CD8-positive, alpha-beta memory T cell (primary cell): ENCODE results near the gene RAB2B. TPM values are rescaled to one million over a fixed set of nuclear protein-coding genes. Genes with fewer than 3 reads are reported as not detected.
A peak's percentile ranks its signal among the peaks of the same experiment; 100 is the strongest.

ENCODE experiments used
- CTCF ChIA-PET: fragments of 350-600 bp; sonication (Branson Sonifier 250); formaldehyde crosslinking; loops from one replicate; lab custom pipeline; 2021; ENCODE audit warnings: antibody characterized with exemption; lab: Charles Lee
- POLR2A ChIA-PET: fragments of 350-600 bp; sonication (Branson Sonifier 250); formaldehyde crosslinking; loops from one replicate; lab custom pipeline; 2021; ENCODE audit warnings: antibody characterized with exemption; lab: Charles Lee
- DNase-seq, 5 donors: peaks; one replicate each; pipeline versions ENCODE4 v3.0.0 to v3.0.0-alpha.2; 2020 to 2022; ENCODE audit warnings: mixed read lengths in 1 of 5
- H3K27ac ChIP-seq: one replicate; pipeline ENCODE4 v1.7.0; 2013; ENCODE audit warnings: low read depth, mild to moderate bottlenecking, low read length, moderate library complexity
- H3K27me3 ChIP-seq: 2 replicates; pipeline ENCODE4 v1.7.0; 2013; ENCODE audit warnings: low read length, mild to moderate bottlenecking; ENCODE audit not compliant: insufficient read depth, poor library complexity, severe bottlenecking
- H3K36me3 ChIP-seq: 2 replicates; pipeline ENCODE4 v1.7.0; 2013; ENCODE audit warnings: mild to moderate bottlenecking, low read length, moderate library complexity; ENCODE audit not compliant: insufficient read depth
- H3K4me1 ChIP-seq: 2 replicates; pipeline ENCODE4 v1.7.0; 2013; ENCODE audit warnings: mild to moderate bottlenecking, low read length, moderate library complexity; ENCODE audit not compliant: insufficient read depth
- H3K4me3 ChIP-seq: 2 replicates; pipeline ENCODE4 v1.7.0; 2013; ENCODE audit warnings: mild to moderate bottlenecking, low read length
- H3K9me3 ChIP-seq: 2 replicates; pipeline ENCODE4 v1.7.0; 2013; ENCODE audit warnings: mild to moderate bottlenecking, low read length
- H3K27ac Mint-ChIP-seq, 8 donors: one replicate each; pipeline ENCODE4 v1.8.0; 2020 to 2021; ENCODE audit warnings: mixed read lengths in 8 of 8, mild to moderate bottlenecking in 6 of 8, inconsistent platforms in 3 of 8, moderate library complexity in 3 of 8
- H3K27me3 Mint-ChIP-seq, 2 donors: one replicate each; pipeline ENCODE4 v1.8.0; 2020 to 2021; ENCODE audit warnings: mixed read lengths in 2 of 2, mild to moderate bottlenecking in 1 of 2, moderate library complexity in 1 of 2
- H3K36me3 Mint-ChIP-seq, 3 donors: one replicate each; pipeline ENCODE4 v1.8.0; 2020 to 2021; ENCODE audit warnings: mixed read lengths in 3 of 3, inconsistent platforms in 1 of 3, mild to moderate bottlenecking in 1 of 3
- H3K4me1 Mint-ChIP-seq, 3 donors: one replicate each; pipeline ENCODE4 v1.8.0; 2020 to 2021; ENCODE audit warnings: mixed read lengths in 3 of 3, inconsistent platforms in 1 of 3, mild to moderate bottlenecking in 1 of 3
- H3K4me3 Mint-ChIP-seq, 7 donors: one replicate each; pipeline ENCODE4 v1.8.0; 2020 to 2021; ENCODE audit warnings: mixed read lengths in 7 of 7, mild to moderate bottlenecking in 6 of 7, moderate library complexity in 4 of 7, inconsistent platforms in 2 of 7
- H3K9me3 Mint-ChIP-seq, 5 donors: one replicate each; pipeline ENCODE4 v1.8.0; 2020 to 2022; ENCODE audit warnings: mixed read lengths in 5 of 5, mild to moderate bottlenecking in 3 of 5, moderate library complexity in 2 of 5, inconsistent platforms in 1 of 5
- polyA plus RNA-seq: library from polyadenylated mRNA; unstranded; fragments of 300-500 nt; fragmentation: Illumina TruSeq; gene quantifications from one replicate; pipeline ENCODE4 v1.2.3, GENCODE V29; 2021
- total RNA-seq, 2 experiments: library from RNA; stranded (reverse); gene quantifications; one replicate each; pipeline ENCODE4 v1.2.3, GENCODE V29; 2021

RAB2B gene
- total and polyA plus RNA-seq, 3 experiments from 2014 or later: 14.4 to 25.7 (median 25.5) TPM

DNA sequence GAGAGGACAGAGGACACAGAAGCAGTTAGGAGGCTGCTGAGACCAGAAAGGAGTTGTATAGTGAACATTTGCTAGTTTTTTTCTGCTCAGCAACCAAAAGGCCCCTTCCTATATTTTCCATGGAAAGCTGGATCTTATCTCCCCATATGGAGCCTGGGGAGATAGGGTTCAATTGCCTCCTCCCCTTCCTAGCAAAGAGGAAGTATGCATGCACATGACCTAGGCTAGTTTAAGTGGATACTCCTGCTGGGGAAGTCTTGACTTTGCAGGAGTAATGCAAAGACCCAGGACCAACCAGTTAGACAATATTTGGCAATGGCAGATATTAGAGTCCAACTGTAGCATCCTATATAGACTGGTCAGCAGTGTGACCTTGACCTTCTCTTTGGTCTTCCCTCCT, 35.9 kb downstream of the RAB2B start:
- CTCF ChIA-PET: interaction anchor here (1.4 kb wide), 1 partner anchor 15 kb away, joined by 9 read pairs; the partner anchor contains the start of gene CHD8
- H3K27ac Mint-ChIP-seq: peak overlapping the region in 5 of 8 donors; percentile 13 to 89 (median 35)
- POLR2A ChIA-PET: no interaction called here

DNA sequence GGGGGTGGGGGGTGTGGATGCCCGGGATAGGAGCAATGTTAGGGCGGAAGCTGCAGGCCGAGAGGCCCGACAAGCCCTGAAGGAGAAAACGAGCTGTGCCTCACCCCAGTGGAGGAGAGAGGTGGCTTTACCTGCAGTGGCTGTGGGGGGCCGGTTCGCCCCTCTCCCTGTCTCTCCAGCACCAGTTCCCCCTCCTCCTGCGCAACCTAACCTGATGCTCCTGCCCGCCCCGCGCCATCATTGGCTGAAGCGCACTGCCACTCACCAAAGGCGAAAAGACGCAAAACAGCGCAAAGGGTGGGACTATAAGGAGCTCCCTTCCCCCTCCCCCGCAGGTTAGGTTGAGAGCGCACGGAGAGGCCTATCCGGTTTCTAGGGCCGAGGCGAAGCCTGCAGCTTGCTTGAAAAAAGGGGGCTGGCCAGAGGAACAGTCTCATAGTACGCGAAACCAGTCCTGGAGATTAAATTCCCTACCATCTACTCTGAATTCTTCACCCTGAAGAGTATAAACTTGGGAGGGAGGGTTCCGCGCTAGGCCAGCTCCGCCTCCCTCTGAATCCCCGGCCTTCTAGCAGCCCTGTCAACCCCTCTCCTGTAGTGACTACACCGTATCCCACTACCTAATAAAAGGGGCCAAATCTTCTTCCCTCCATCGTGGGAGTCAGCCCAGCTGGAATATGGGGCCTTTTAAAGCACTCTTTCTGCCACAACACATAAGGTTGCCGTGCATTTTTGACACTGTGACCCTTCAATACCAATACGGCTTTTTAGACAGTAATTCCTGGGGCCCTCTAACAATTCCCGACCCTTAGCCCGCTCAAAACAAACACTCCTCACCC, 39.5 kb downstream of the RAB2B start:
- no peaks in the 10 kb centered on the region for H3K9me3 ChIP-seq
- ChIA-PET POLR2A (interaction anchor here (0.5 to 2.1 kb wide), 12 partner anchors 9 to 252 kb away, joined by 3 to 47 read pairs (median 6); partner anchors contain the start of genes CHD8, METTL3, RAB2B and SUPT16H), CTCF (interaction anchor here (0.8 to 3.8 kb wide), 9 partner anchors 9 to 61 kb away, joined by 3 to 50 read pairs (median 5); partner anchors contain the start of genes CHD8, RAB2B and TOX4)
- Mint-ChIP-seq H3K27me3 (no peaks in the 10 kb centered on the region), H3K4me3 (peak overlapping the region; percentile 91 to 97 (median 95)), H3K27ac (peak overlapping the region; percentile 84 to 98 (median 95)), H3K4me1 (peaks cover 61 to 81% (median 79%) of the 10 kb centered on the region in 3 donors), H3K36me3 (peaks cover 0 to 29% (median 2%) of the 10 kb centered on the region in 3 donors), H3K9me3 (no peaks in the 10 kb centered on the region)
- peak; percentile 97 to 99 (median 98) for DNase-seq
- H3K27me3 ChIP-seq: no peaks in the 10 kb centered on the region
- H3K4me1 ChIP-seq: peaks cover 34% of the 10 kb centered on the region
- peak overlapping the region; percentile 82 for H3K27ac ChIP-seq
- no peaks in the 10 kb centered on the region for H3K36me3 ChIP-seq
- peak overlapping the region; percentile 91 for H3K4me3 ChIP-seq

More for the DNA sequence above, 35.9 kb downstream of the RAB2B start:
- DNase-seq: no peak
- H3K27ac ChIP-seq: peak overlapping the region; percentile 15
- no peaks in the 10 kb centered on the region for H3K27me3 ChIP-seq
- H3K4me1 ChIP-seq: peaks cover 21% of the 10 kb centered on the region
- Mint-ChIP-seq H3K4me1 (peaks cover 45 to 66% (median 60%) of the 10 kb centered on the region in 3 donors), H3K36me3 (peaks cover 0 to 20% (median 0%) of the 10 kb centered on the region in 3 donors), H3K27me3 (no peaks in the 10 kb centered on the region), H3K4me3 (peak overlapping the region in 1 of 7 donors; percentile 32), H3K9me3 (no peaks in the 10 kb centered on the region)
- no peaks in the 10 kb centered on the region for H3K36me3 ChIP-seq
- H3K9me3 ChIP-seq: no peaks in the 10 kb centered on the region
- no peak overlapping the region for H3K4me3 ChIP-seq

DNA sequence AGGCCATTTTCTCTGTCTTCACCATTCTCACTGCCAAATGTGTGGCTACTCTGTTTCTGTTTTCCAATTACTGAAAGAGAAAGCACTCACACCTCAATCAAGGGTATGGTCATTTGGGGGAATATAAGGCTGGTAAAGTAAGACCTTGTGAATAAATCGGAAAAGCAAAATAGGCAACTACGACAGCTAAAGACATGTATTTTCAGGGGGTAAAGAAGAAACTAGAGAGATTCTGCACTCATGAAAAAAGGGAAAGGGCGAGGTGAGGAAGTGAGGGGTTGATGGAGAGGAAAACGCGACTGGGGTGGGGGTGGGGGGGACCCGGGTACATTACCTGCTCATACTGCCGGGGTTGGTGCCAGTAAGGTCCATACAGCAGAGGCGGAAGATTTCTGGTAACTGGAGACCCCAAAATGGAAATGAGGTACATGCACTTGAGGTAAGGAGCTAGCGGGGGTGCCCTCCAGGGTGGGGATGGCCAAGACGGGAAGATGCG, 40.1 kb downstream of the RAB2B start:
- H3K4me3 ChIP-seq: peak overlapping the region; percentile 91
- no peak for DNase-seq
- Mint-ChIP-seq H3K27me3 (no peaks in the 10 kb centered on the region), H3K4me3 (peak overlapping the region; percentile 91 to 97 (median 95)), H3K4me1 (peaks cover 59 to 80% (median 75%) of the 10 kb centered on the region in 3 donors), H3K27ac (peak overlapping the region; percentile 84 to 98 (median 95)), H3K9me3 (no peaks in the 10 kb centered on the region), H3K36me3 (peaks cover 0 to 30% (median 2%) of the 10 kb centered on the region in 3 donors)
- H3K4me1 ChIP-seq: peaks cover 34% of the 10 kb centered on the region
- no peaks in the 10 kb centered on the region for H3K9me3 ChIP-seq
- H3K27ac ChIP-seq: peak overlapping the region; percentile 82
- H3K27me3 ChIP-seq: no peaks in the 10 kb centered on the region
- ChIA-PET CTCF (interaction anchor here (1.0 to 3.8 kb wide), 8 partner anchors 9 to 62 kb away, joined by 3 to 50 read pairs (median 5); partner anchors contain the start of genes CHD8, RAB2B and TOX4), POLR2A (interaction anchor here (0.6 to 2.1 kb wide), 9 partner anchors 10 to 846 kb away, joined by 3 to 47 read pairs (median 6); partner anchors contain the start of genes CHD8, METTL3, RAB2B and RNASE12)
- H3K36me3 ChIP-seq: no peaks in the 10 kb centered on the region

DNA sequence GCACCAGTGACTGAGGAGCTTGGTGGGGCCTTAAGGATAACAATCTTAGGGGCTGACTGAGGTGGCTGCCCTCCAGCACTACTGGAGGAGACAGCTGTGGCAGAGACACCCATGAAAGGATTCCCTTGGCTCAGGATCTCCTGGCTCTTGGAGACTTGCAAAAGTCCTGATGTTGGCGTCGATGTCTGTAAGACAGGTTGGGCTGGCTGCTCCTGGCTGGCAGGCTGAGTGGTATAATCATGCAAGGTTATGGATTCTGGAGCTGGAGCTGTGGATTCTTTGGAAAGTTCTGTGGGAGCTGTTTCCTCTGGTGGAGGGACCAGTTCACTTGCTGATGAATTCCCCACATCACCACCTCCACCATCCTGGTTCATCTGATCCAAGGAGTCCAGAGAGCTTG, 45.6 kb downstream of the RAB2B start:
- Mint-ChIP-seq H3K27ac (peak overlapping the region in 1 of 8 donors; percentile 14), H3K9me3 (no peaks in the 10 kb centered on the region), H3K4me1 (peaks cover 37 to 45% (median 41%) of the 10 kb centered on the region in 3 donors), H3K27me3 (no peaks in the 10 kb centered on the region), H3K36me3 (peaks cover 3 to 69% (median 18%) of the 10 kb centered on the region in 3 donors), H3K4me3 (no peak overlapping the region)
- Histone ChIP-seq H3K36me3 (peaks cover 27% of the 10 kb centered on the region), H3K9me3 (no peaks in the 10 kb centered on the region), H3K27me3 (no peaks in the 10 kb centered on the region), H3K4me1 (peaks cover 15% of the 10 kb centered on the region), H3K4me3 (no peak overlapping the region), H3K27ac (no peak overlapping the region)
- DNase-seq: no peak
- CTCF ChIA-PET: interaction anchor here (1.3 to 2.4 kb wide), 2 partner anchors 24 to 25 kb away, joined by 3 to 9 read pairs; partner anchors contain the start of gene CHD8
- POLR2A ChIA-PET: no interaction called here

DNA sequence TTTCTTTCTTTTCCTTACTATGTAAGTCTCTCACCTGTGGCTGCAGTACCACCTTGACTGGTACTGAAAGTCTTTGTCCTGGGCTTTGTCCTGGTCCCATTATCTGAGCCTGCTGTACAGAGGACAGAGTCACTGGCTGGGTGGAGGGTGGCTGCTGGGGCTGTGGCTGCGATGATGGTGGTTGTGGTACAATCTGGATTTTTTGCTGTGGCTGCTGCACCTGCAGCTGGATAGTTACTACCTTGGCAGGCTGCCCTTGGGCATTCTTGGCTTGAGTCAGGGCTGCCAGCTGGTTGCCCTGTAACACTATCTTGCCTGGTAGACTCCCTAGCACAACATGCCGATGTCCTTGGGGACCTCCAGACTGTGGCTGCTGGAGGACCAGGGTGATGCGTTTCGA, 47.8 kb downstream of the RAB2B start:
- CTCF ChIA-PET: no interaction called here
- peaks cover 3 to 87% (median 23%) of the 10 kb centered on the region in 3 donors for H3K36me3 Mint-ChIP-seq
- peaks cover 17 to 24% (median 19%) of the 10 kb centered on the region in 3 donors for H3K4me1 Mint-ChIP-seq

DNA sequence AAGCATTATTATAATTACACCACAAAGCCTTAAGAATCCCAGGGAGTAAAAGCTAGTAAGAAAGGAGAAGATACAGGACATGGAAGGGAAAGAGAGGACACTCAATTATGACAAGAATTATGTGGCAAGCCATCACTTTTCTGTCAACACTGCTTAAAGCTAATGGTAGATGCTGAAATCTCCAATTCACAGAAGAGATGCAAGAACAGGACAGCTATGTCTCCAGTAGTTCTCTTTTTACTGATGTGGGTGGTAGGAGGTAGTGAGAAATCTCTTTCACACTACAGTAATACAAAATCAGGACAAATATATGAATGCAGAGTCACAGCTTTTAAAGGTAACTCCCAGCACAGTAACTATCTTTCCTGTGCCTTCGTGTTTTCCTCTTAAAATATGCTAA, 50.1 kb downstream of the RAB2B start:
- POLR2A ChIA-PET: interaction anchor here (0.9 kb wide), 1 partner anchor 29 kb away, joined by 6 read pairs; the partner anchor contains the start of gene CHD8
- Mint-ChIP-seq H3K4me3 (no peak overlapping the region), H3K27me3 (no peaks in the 10 kb centered on the region), H3K27ac (peak overlapping the region in 3 of 8 donors; percentile 7 to 72 (median 10)), H3K9me3 (no peaks in the 10 kb centered on the region), H3K36me3 (peaks cover 3 to 90% (median 27%) of the 10 kb centered on the region in 3 donors), H3K4me1 (peaks cover 4 to 8% (median 6%) of the 10 kb centered on the region in 3 donors)
- no peaks in the 10 kb centered on the region for H3K27me3 ChIP-seq
- no peaks in the 10 kb centered on the region for H3K4me1 ChIP-seq
- CTCF ChIA-PET: no interaction called here
- no peak for DNase-seq
- no peaks in the 10 kb centered on the region for H3K9me3 ChIP-seq
- no peak overlapping the region for H3K4me3 ChIP-seq
- peaks cover 57% of the 10 kb centered on the region for H3K36me3 ChIP-seq
- no peak overlapping the region for H3K27ac ChIP-seq

More for the DNA sequence above, 47.8 kb downstream of the RAB2B start:
- H3K27ac Mint-ChIP-seq: no peak overlapping the region
- no peak overlapping the region for H3K4me3 Mint-ChIP-seq
- H3K9me3 ChIP-seq: no peaks in the 10 kb centered on the region
- H3K27me3 Mint-ChIP-seq: no peaks in the 10 kb centered on the region
- no peak overlapping the region for H3K27ac ChIP-seq
- no peak overlapping the region for H3K4me3 ChIP-seq
- no peaks in the 10 kb centered on the region for H3K9me3 Mint-ChIP-seq
- POLR2A ChIA-PET: no interaction called here
- H3K36me3 ChIP-seq: peaks cover 42% of the 10 kb centered on the region
- DNase-seq: no peak
- H3K4me1 ChIP-seq: no peaks in the 10 kb centered on the region
- no peaks in the 10 kb centered on the region for H3K27me3 ChIP-seq

DNA sequence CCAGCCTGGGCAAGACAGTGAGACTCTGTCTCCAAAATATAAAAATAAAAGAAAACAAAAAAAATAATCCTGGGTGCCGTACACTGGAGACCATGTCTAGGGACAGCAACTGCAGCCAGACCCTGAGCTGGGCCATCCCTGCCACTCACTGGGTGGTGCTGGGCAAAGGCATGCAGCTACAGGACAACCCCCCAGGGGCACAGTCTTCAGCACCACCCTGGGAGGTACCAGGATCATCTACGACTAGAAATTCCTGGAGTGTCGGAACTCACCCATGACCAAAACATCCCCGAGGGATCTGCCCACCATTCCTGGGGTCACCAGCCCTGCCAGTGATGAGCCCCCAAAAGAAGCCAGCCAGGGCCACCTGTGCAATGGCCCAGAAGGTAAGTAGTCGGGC, 57.2 kb downstream of the RAB2B start:
- H3K4me1 Mint-ChIP-seq: peaks cover 0 to 2% (median 0%) of the 10 kb centered on the region in 3 donors
- Histone ChIP-seq H3K4me1 (no peaks in the 10 kb centered on the region), H3K9me3 (no peaks in the 10 kb centered on the region), H3K27ac (no peak overlapping the region), H3K27me3 (no peaks in the 10 kb centered on the region), H3K36me3 (peaks cover 46% of the 10 kb centered on the region), H3K4me3 (no peak overlapping the region)
- H3K27ac Mint-ChIP-seq: peak overlapping the region in 1 of 8 donors; percentile 86
- ChIA-PET CTCF (no interaction called here), POLR2A (no interaction called here)
- H3K4me3 Mint-ChIP-seq: no peak overlapping the region
- peaks cover 7 to 78% (median 17%) of the 10 kb centered on the region in 3 donors for H3K36me3 Mint-ChIP-seq
- no peaks in the 10 kb centered on the region for H3K9me3 Mint-ChIP-seq
- H3K27me3 Mint-ChIP-seq: no peaks in the 10 kb centered on the region
- no peak for DNase-seq
